Skeletal muscle satellite cell (primary cell): ENCODE results near the gene CDKN2A.
"Not testable (repeated sequence)": the region's sequence is repeated elsewhere in the genome, so short reads cannot be mapped to it uniquely, and the experiment has no call there.

ENCODE experiments used
- H3K27me3 ChIP-seq: 2 replicates; pipeline ENCODE4 v1.7.0; 2013; ENCODE audit warnings: low read length; ENCODE audit not compliant: control insufficient read depth, insufficient read depth
- H3K36me3 ChIP-seq: 2 replicates; pipeline ENCODE4 v1.7.0; 2013; ENCODE audit warnings: mild to moderate bottlenecking, control low read depth, low read length; ENCODE audit not compliant: insufficient read depth
- H3K4me1 ChIP-seq: 2 replicates; pipeline ENCODE4 v1.7.0; 2013; ENCODE audit warnings: low read length; ENCODE audit not compliant: control insufficient read depth, insufficient read depth
- H3K4me2 ChIP-seq: 2 replicates; pipeline ENCODE4 v1.7.0; 2013; ENCODE audit warnings: mild to moderate bottlenecking, low read length
- H3K4me3 ChIP-seq: 2 replicates; pipeline ENCODE4 v1.7.0; 2013; ENCODE audit warnings: low read length
- H3K9ac ChIP-seq: 2 replicates; pipeline ENCODE4 v1.7.0; 2013; ENCODE audit warnings: mild to moderate bottlenecking, low read depth, low read length, moderate library complexity
- H3K9me3 ChIP-seq: replicated peaks from 2 replicates; pipeline ENCODE4 v1.7.0; 2013; ENCODE audit warnings: mild to moderate bottlenecking, control low read depth, low read length

CDKN2A gene

GRCh38 chr9:21964925-21965385, 29.2 kb downstream of the CDKN2A start:
- Histone ChIP-seq H3K4me2 (peak overlapping the region; percentile 90), H3K27me3 (peaks cover 21% of the 10 kb centered on the region), H3K4me1 (peaks cover 20% of the 10 kb centered on the region), H3K9ac (peak overlapping the region; percentile 75), H3K36me3 (peaks cover 3% of the 10 kb centered on the region), H3K4me3 (peak overlapping the region; percentile 69), H3K9me3 (peaks cover 9% of the 10 kb centered on the region)

- no peaks in the 10 kb centered on the region for H3K36me3 ChIP-seq
- no peaks in the 10 kb centered on the region for H3K9me3 ChIP-seq
- no peak overlapping the region for H3K4me3 ChIP-seq
- H3K27me3 ChIP-seq: no peaks in the 10 kb centered on the region
- peaks cover 15% of the 10 kb centered on the region for H3K4me1 ChIP-seq
- no peak overlapping the region for H3K9ac ChIP-seq
- H3K4me2 ChIP-seq: no peak overlapping the region
Observed at GRCh38 chr9:21961569-21961968, 32.6 kb downstream of the CDKN2A start.

GRCh38 chr9:21959268-21959667, 34.9 kb downstream of the CDKN2A start:
- H3K9me3 ChIP-seq, H3K4me1 ChIP-seq, H3K27me3 ChIP-seq, H3K9ac ChIP-seq, H3K4me2 ChIP-seq, H3K36me3 ChIP-seq, H3K4me3 ChIP-seq: not testable (repeated sequence)

- no peaks in the 10 kb centered on the region for H3K36me3 ChIP-seq
- no peaks in the 10 kb centered on the region for H3K27me3 ChIP-seq
- H3K4me3 ChIP-seq: no peak overlapping the region
Observed at GRCh38 chr9:21958833-21959232, 35.4 kb downstream of the CDKN2A start.

GRCh38 chr9:21945606-21946005, 48.6 kb downstream of the CDKN2A start:
- Histone ChIP-seq H3K9me3 (no peaks in the 10 kb centered on the region), H3K36me3 (no peaks in the 10 kb centered on the region), H3K9ac (no peak overlapping the region), H3K4me3 (no peak overlapping the region), H3K4me2 (no peak overlapping the region), H3K27me3 (peaks cover 4% of the 10 kb centered on the region), H3K4me1 (no peaks in the 10 kb centered on the region)

More at GRCh38 chr9:21958833-21959232, 35.4 kb downstream of the CDKN2A start:
- Histone ChIP-seq H3K4me1 (no peaks in the 10 kb centered on the region), H3K4me2 (no peak overlapping the region), H3K9ac (no peak overlapping the region), H3K9me3 (no peaks in the 10 kb centered on the region)

- Histone ChIP-seq H3K9ac (no peak overlapping the region), H3K4me2 (no peak overlapping the region), H3K36me3 (no peaks in the 10 kb centered on the region), H3K27me3 (peaks cover 4% of the 10 kb centered on the region), H3K9me3 (no peaks in the 10 kb centered on the region), H3K4me3 (no peak overlapping the region), H3K4me1 (no peaks in the 10 kb centered on the region)
Observed at GRCh38 chr9:21943464-21943863, 50.7 kb downstream of the CDKN2A start.

- Histone ChIP-seq H3K36me3 (no peaks in the 10 kb centered on the region), H3K4me3 (no peak overlapping the region), H3K4me1 (no peaks in the 10 kb centered on the region), H3K9me3 (no peaks in the 10 kb centered on the region), H3K27me3 (peaks cover 4% of the 10 kb centered on the region), H3K4me2 (no peak overlapping the region), H3K9ac (no peak overlapping the region)
Observed at GRCh38 chr9:21941337-21941995, 52.7 kb downstream of the CDKN2A start.

GRCh38 chr9:21936161-21936560, 58.0 kb downstream of the CDKN2A start:
- Histone ChIP-seq H3K4me1 (peaks cover 11% of the 10 kb centered on the region), H3K4me3 (no peak overlapping the region), H3K27me3 (no peaks in the 10 kb centered on the region), H3K4me2 (no peak overlapping the region), H3K9me3 (no peaks in the 10 kb centered on the region), H3K9ac (no peak overlapping the region), H3K36me3 (no peaks in the 10 kb centered on the region)

- Histone ChIP-seq H3K4me3 (no peak overlapping the region), H3K4me2 (no peak overlapping the region), H3K27me3 (no peaks in the 10 kb centered on the region), H3K9ac (no peak overlapping the region), H3K4me1 (peaks cover 14% of the 10 kb centered on the region), H3K9me3 (no peaks in the 10 kb centered on the region), H3K36me3 (no peaks in the 10 kb centered on the region)
Observed at GRCh38 chr9:21935631-21936030, 58.6 kb downstream of the CDKN2A start.

GRCh38 chr9:21933865-21934264, 60.3 kb downstream of the CDKN2A start:
- H3K9me3 ChIP-seq: no peaks in the 10 kb centered on the region

GRCh38 chr9:21933281-21933680, 60.9 kb downstream of the CDKN2A start:
- Histone ChIP-seq H3K27me3 (no peaks in the 10 kb centered on the region), H3K9me3 (no peaks in the 10 kb centered on the region), H3K4me2 (no peak overlapping the region), H3K36me3 (no peaks in the 10 kb centered on the region), H3K4me3 (no peak overlapping the region), H3K4me1 (peaks cover 14% of the 10 kb centered on the region), H3K9ac (no peak overlapping the region)

More at GRCh38 chr9:21933865-21934264, 60.3 kb downstream of the CDKN2A start:
- no peak overlapping the region for H3K4me2 ChIP-seq
- no peaks in the 10 kb centered on the region for H3K36me3 ChIP-seq
- H3K4me1 ChIP-seq: peaks cover 14% of the 10 kb centered on the region
- H3K9ac ChIP-seq: no peak overlapping the region
- no peak overlapping the region for H3K4me3 ChIP-seq
- H3K27me3 ChIP-seq: no peaks in the 10 kb centered on the region

- no peaks in the 10 kb centered on the region for H3K36me3 ChIP-seq
- H3K4me2 ChIP-seq: no peak overlapping the region
- no peak overlapping the region for H3K4me3 ChIP-seq
- H3K27me3 ChIP-seq: no peaks in the 10 kb centered on the region
- H3K9me3 ChIP-seq: no peaks in the 10 kb centered on the region
- H3K4me1 ChIP-seq: peaks cover 14% of the 10 kb centered on the region
- no peak overlapping the region for H3K9ac ChIP-seq
Observed at GRCh38 chr9:21931428-21931827, 62.8 kb downstream of the CDKN2A start.
